OCI-LY7 (cell line): ENCODE measurements around the gene C8G.

ENCODE experiments used
- EZH2phosphoT487 ChIP-seq: fragments of 200-600 bp; sonication (generic); IDR thresholded peaks from 2 replicates; pipeline ENCODE4 v1.6.1; 2018; ENCODE audit warnings: low read depth, borderline replicate concordance, mild to moderate bottlenecking, mixed run types, antibody characterized with exemption, low read length, moderate library complexity, mixed read lengths
- TF ChIP-seq, protein P1 (sequence below): fragments of 200-600 bp; sonication (generic); conservative IDR thresholded peaks from 2 replicates; pipeline ENCODE4 v1.5.1; 2014; ENCODE audit warnings: mild to moderate bottlenecking, antibody characterized with exemption, low read length, moderate library complexity, mixed read lengths

DNA sequence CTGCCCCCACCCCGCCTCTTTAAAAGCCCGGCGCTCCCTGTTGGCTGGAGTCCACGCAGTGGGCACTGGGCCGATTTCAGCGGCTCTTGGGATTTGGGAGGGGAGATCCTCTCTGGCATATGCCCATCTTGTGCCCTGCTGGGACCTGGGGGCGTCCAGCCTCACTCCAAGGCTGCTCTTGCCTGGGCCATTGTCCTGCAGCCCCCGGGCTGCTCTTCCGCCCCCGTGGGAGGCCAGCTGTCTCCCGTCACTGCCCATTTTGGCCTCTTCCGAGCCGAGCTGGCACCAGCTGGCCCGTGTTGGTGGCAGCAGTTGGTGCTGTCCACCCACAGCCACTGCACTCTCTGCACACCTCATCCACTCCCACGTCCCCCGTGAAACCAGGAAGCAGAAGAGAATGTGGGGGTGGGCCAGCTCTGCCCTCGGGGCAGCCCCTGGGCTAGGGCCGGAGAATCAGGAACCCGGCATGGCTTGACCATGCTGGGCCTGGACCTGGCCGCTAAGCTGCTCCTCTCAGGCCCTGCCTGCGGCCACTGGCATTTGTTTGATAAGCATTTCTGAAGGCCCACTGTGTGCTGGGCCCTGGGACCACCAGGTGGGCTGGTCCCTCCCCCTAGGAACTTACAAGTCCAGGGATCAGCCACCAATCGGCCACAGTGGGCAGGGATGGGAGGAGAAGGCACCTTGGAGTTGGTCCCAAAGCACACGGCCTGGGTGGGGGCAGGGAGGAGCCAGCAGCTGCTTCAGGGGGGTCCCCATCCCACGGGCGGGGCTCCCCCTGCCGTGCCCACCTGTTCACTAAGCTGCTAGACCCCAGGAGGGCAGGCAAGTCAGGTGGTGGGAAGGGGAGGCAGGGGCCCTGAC is 2.2 kb downstream of the C8G start:
- TF ChIP-seq, protein P1, sequence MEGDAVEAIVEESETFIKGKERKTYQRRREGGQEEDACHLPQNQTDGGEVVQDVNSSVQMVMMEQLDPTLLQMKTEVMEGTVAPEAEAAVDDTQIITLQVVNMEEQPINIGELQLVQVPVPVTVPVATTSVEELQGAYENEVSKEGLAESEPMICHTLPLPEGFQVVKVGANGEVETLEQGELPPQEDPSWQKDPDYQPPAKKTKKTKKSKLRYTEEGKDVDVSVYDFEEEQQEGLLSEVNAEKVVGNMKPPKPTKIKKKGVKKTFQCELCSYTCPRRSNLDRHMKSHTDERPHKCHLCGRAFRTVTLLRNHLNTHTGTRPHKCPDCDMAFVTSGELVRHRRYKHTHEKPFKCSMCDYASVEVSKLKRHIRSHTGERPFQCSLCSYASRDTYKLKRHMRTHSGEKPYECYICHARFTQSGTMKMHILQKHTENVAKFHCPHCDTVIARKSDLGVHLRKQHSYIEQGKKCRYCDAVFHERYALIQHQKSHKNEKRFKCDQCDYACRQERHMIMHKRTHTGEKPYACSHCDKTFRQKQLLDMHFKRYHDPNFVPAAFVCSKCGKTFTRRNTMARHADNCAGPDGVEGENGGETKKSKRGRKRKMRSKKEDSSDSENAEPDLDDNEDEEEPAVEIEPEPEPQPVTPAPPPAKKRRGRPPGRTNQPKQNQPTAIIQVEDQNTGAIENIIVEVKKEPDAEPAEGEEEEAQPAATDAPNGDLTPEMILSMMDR = no peak
- TF ChIP-seq EZH2phosphoT487 = no peak
